HG02884 (cell line): ENCODE data around the gene SKP2.
A peak's percentile ranks its signal among the peaks of the same experiment; 100 is the strongest.
"Not testable (repeated sequence)": the region's sequence is repeated elsewhere in the genome, so short reads cannot be mapped to it uniquely, and the experiment has no call there.

Experiments
- ATAC-seq: cut with Tn5 transposase; IDR thresholded peaks from one replicate; pipeline ENCODE4 v1.9.1; 2021; ENCODE audit warnings: mild to moderate bottlenecking, moderate library complexity; ENCODE audit not compliant: unreplicated experiment

Gene SKP2

GRCh38 chr5:36156121-36156601 lies 4.2 kb downstream of the SKP2 start:
- ATAC-seq = no peak

- no peak for ATAC-seq
Observed at GRCh38 chr5:36156619-36157018, 4.7 kb downstream of the SKP2 start.

GRCh38 chr5:36158144-36158543 lies 6.2 kb downstream of the SKP2 start:
- ATAC-seq = no peak

- ATAC-seq = no peak
Observed at GRCh38 chr5:36160617-36161016, 8.7 kb downstream of the SKP2 start.

GRCh38 chr5:36161361-36161760 lies 9.4 kb downstream of the SKP2 start:
- no peak for ATAC-seq

GRCh38 chr5:36162810-36163486 lies 11.0 kb downstream of the SKP2 start:
- ATAC-seq = no peak

GRCh38 chr5:36164461-36164860 lies 12.6 kb downstream of the SKP2 start:
- no peak for ATAC-seq

- ATAC-seq = no peak
Observed at GRCh38 chr5:36168737-36169136, 16.8 kb downstream of the SKP2 start.

- no peak for ATAC-seq
Observed at GRCh38 chr5:36170832-36171424, 19.0 kb downstream of the SKP2 start.

GRCh38 chr5:36172599-36172998 lies 20.7 kb downstream of the SKP2 start:
- ATAC-seq = no peak

GRCh38 chr5:36173426-36173825 lies 21.5 kb downstream of the SKP2 start:
- no peak for ATAC-seq

- no peak for ATAC-seq
Observed at GRCh38 chr5:36174119-36174518, 22.2 kb downstream of the SKP2 start.

GRCh38 chr5:36175043-36175442 lies 23.1 kb downstream of the SKP2 start:
- no peak for ATAC-seq

GRCh38 chr5:36177154-36177553 lies 25.2 kb downstream of the SKP2 start:
- peak; percentile 96 for ATAC-seq

- no peak for ATAC-seq
Observed at GRCh38 chr5:36177715-36178523, 26.0 kb downstream of the SKP2 start.

GRCh38 chr5:36178524-36178890 lies 26.6 kb downstream of the SKP2 start:
- no peak for ATAC-seq

GRCh38 chr5:36179950-36180349 lies 28.0 kb downstream of the SKP2 start:
- ATAC-seq = no peak

GRCh38 chr5:36180556-36181350 lies 28.8 kb downstream of the SKP2 start:
- no peak for ATAC-seq

GRCh38 chr5:36181774-36182173 lies 29.9 kb downstream of the SKP2 start:
- ATAC-seq = no peak

- ATAC-seq = not testable (repeated sequence)
Observed at GRCh38 chr5:36184408-36184807, 32.5 kb downstream of the SKP2 start.

GRCh38 chr5:36193746-36194145 lies 41.8 kb downstream of the SKP2 start:
- ATAC-seq = no peak
